CD14-positive monocyte (primary cell): ENCODE results near the gene GLCCI1. TPM values are rescaled to one million over a fixed set of nuclear protein-coding genes. Genes with fewer than 3 reads are reported as not detected.

ENCODE experiments used
- DNase-seq, 3 donors: peaks; one replicate each; pipeline ENCODE4 v3.0.0-alpha.2; 2011 to 2022
- H2AFZ ChIP-seq: 2 replicates; pipeline ENCODE4 v1.6.0; 2012; ENCODE audit warnings: mild to moderate bottlenecking, low read depth, low read length, inconsistent platforms; ENCODE audit not compliant: insufficient read depth, poor library complexity, severe bottlenecking
- H3K27ac ChIP-seq, 2 donors: 1 replicate in 1 of 2; 2 replicates in 1 of 2; pipeline ENCODE4 v1.5.1; 2012 to 2013; ENCODE audit warnings: low read length in 2 of 2, control low read depth in 1 of 2, inconsistent platforms in 1 of 2, low read depth in 1 of 2, mild to moderate bottlenecking in 1 of 2
- H3K27me3 ChIP-seq, 2 donors: one replicate each; pipeline versions ENCODE4 v1.6.0 to v1.6.1; 2011 to 2013; ENCODE audit warnings: low read length in 2 of 2; ENCODE audit not compliant: control insufficient read depth in 2 of 2, insufficient read depth in 2 of 2
- H3K36me3 ChIP-seq, 2 donors: replicated peaks in 1 of 2; 1 replicate in 1 of 2; 2 replicates in 1 of 2; pipeline versions ENCODE4 v1.5.1 to v1.6.1; 2012 to 2013; ENCODE audit warnings: low read length in 2 of 2, control low read depth in 1 of 2, inconsistent platforms in 1 of 2, mild to moderate bottlenecking in 1 of 2; ENCODE audit not compliant: insufficient read depth in 2 of 2, control insufficient read depth in 1 of 2
- H3K4me1 ChIP-seq, 2 donors: 1 replicate in 1 of 2; 2 replicates in 1 of 2; pipeline versions ENCODE4 v1.5.1 to v1.6.1; 2012 to 2013; ENCODE audit warnings: low read length in 2 of 2, control low read depth in 1 of 2, inconsistent platforms in 1 of 2, mild to moderate bottlenecking in 1 of 2, moderate library complexity in 1 of 2; ENCODE audit not compliant: insufficient read depth in 2 of 2, control insufficient read depth in 1 of 2
- H3K4me2 ChIP-seq: replicated peaks from 2 replicates; pipeline ENCODE3; 2012; ENCODE audit warnings: low read length, moderate library complexity, mild to moderate bottlenecking; ENCODE audit not compliant: poor library complexity, severe bottlenecking; ENCODE audit errors: extremely low read depth
- H3K4me3 ChIP-seq, 3 experiments: fragments of 200-600 bp in 1 of 3; sonication (generic) in 1 of 3; replicated peaks in 1 of 3; 1 replicate in 2 of 3; 2 replicates in 1 of 3; pipeline ENCODE4 v1.5.1; 2011 to 2013; ENCODE audit warnings: low read length in 3 of 3, mild to moderate bottlenecking in 3 of 3, control low read depth in 2 of 3, low read depth in 2 of 3, inconsistent platforms in 1 of 3, moderate library complexity in 1 of 3
- H3K79me2 ChIP-seq: 2 replicates; pipeline ENCODE4 v1.6.0; 2012; ENCODE audit warnings: mild to moderate bottlenecking, control low read depth, inconsistent platforms, low read length, moderate library complexity; ENCODE audit not compliant: insufficient read depth
- H3K9ac ChIP-seq: 2 replicates; pipeline ENCODE4 v1.6.0; 2017; ENCODE audit warnings: low read length, mild to moderate bottlenecking; ENCODE audit not compliant: insufficient read depth, poor library complexity, severe bottlenecking
- H3K9me3 ChIP-seq, 2 donors: replicated peaks in 1 of 2; 1 replicate in 1 of 2; 2 replicates in 1 of 2; pipeline versions ENCODE4 v1.5.1 to v1.6.1; 2012 to 2013; ENCODE audit warnings: low read length in 2 of 2, control low read depth in 1 of 2; ENCODE audit not compliant: control insufficient read depth in 1 of 2, insufficient read depth in 1 of 2
- H4K20me1 ChIP-seq: 2 replicates; pipeline ENCODE4 v1.6.0; 2012; ENCODE audit warnings: mild to moderate bottlenecking, low read length, control low read depth, moderate library complexity; ENCODE audit not compliant: insufficient read depth
- H3K27ac Mint-ChIP-seq, 7 donors: one replicate each; pipeline ENCODE4 v1.8.0; 2020; ENCODE audit warnings: mild to moderate bottlenecking in 7 of 7, mixed read lengths in 7 of 7, moderate library complexity in 6 of 7, inconsistent platforms in 2 of 7
- H3K27me3 Mint-ChIP-seq, 3 donors: one replicate each; pipeline ENCODE4 v1.8.0; 2021 to 2022; ENCODE audit warnings: low read depth in 3 of 3, mild to moderate bottlenecking in 3 of 3, mixed read lengths in 3 of 3, moderate library complexity in 3 of 3, inconsistent platforms in 1 of 3
- H3K36me3 Mint-ChIP-seq, 2 donors: one replicate each; pipeline ENCODE4 v1.8.0; 2020; ENCODE audit warnings: mixed read lengths in 2 of 2, inconsistent platforms in 1 of 2, mild to moderate bottlenecking in 1 of 2
- H3K4me1 Mint-ChIP-seq: one replicate; pipeline ENCODE4 v1.8.0; 2020; ENCODE audit warnings: mild to moderate bottlenecking, mixed read lengths
- H3K4me3 Mint-ChIP-seq, 2 donors: one replicate each; pipeline ENCODE4 v1.8.0; 2020; ENCODE audit warnings: mild to moderate bottlenecking in 2 of 2, mixed read lengths in 2 of 2, moderate library complexity in 1 of 2
- H3K9me3 Mint-ChIP-seq, 7 donors: one replicate each; pipeline ENCODE4 v1.8.0; 2020 to 2022; ENCODE audit warnings: mixed read lengths in 7 of 7, mild to moderate bottlenecking in 6 of 7, moderate library complexity in 6 of 7, inconsistent platforms in 2 of 7
- CTCF ChIP-seq: fragments of 200-600 bp; IDR thresholded peaks from one replicate; pipeline ENCODE4 v1.8.0; 2022; ENCODE audit warnings: antibody characterized with exemption, mild to moderate bottlenecking
- WGBS: methylation state at CpG from one replicate; pipeline ENCODE4 v1.1.5; 2013; ENCODE audit warnings: missing lambda C conversion rate; ENCODE audit not compliant: insufficient coverage; 5-methylcytosine and 5-hydroxymethylcytosine counted together
- intact Hi-C, 2 donors: fragments of 100-400 bp; cut with micrococcal nuclease; formaldehyde crosslinking; loops; one replicate each; pipeline versions ENCODE4 v1.15.0 to v1.15.1; 2023
- polyA plus RNA-seq, 3 donors: library from polyadenylated mRNA; depleted of rRNA in 1 of 3; unstranded in 2 of 3; stranded (reverse) in 1 of 3; fragments of 300-500 nt in 2 of 3; fragments of >200 nt in 1 of 3; fragmentation: Illumina TruSeq in 2 of 3; gene quantifications; 1 replicate in 2 of 3; 2 replicates in 1 of 3; pipeline ENCODE4 v1.2.3, GENCODE V29; 2012 to 2021

The GLCCI1 gene
- polyA plus RNA-seq, 3 donors, result 0.89 to 2.1 (median 1.1) TPM

DNA sequence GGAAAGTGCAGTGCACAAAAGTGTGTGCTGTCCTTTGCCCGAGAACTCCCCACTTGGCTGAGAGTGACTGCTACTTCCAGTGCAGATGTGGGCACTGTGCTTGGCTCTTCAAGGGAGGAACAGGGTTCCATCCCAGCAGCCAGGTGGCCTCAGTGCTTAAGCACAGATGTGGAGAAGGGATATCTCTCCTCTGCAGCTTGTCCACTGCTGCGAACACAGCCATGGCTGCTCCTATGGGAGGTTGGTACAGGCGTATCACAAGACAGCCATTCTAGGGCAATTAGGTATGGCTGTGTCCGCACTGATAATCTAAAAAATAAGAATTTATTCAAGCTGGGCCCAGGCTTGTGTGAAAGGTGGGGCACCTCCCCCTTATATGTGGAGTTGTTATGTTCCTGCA is 66.6 kb downstream of the GLCCI1 start:
- Histone ChIP-seq H3K27ac (no peak overlapping the region), H3K79me2 (no peaks in the 10 kb centered on the region), H3K4me2 (no peak overlapping the region), H3K4me3 (no peak overlapping the region), H3K27me3 (no peaks in the 10 kb centered on the region), H3K4me1 (no peaks in the 10 kb centered on the region), H3K9me3 (no peaks in the 10 kb centered on the region), H3K9ac (no peak overlapping the region), H2AFZ (no peak overlapping the region), H4K20me1 (no peaks in the 10 kb centered on the region), H3K36me3 (no peaks in the 10 kb centered on the region)
- Mint-ChIP-seq H3K4me1 (no peaks in the 10 kb centered on the region), H3K9me3 (peaks cover 0 to 9% (median 0%) of the 10 kb centered on the region in 7 donors), H3K36me3 (peaks cover 0 to 2% of the 10 kb centered on the region in 2 donors), H3K27ac (no peak overlapping the region), H3K27me3 (peaks cover 0 to 6% (median 0%) of the 10 kb centered on the region in 3 donors), H3K4me3 (no peak overlapping the region)
- WGBS, result 100% methylated on average over 1 of the region's 4 CpGs
- no peak for DNase-seq
- no peak for TF ChIP-seq CTCF
- intact Hi-C loops, result no loop called here

GRCh38 chr7:8035647-8036518 is 67.3 kb downstream of the GLCCI1 start:
- Mint-ChIP-seq H3K36me3 (peaks cover 0 to 2% of the 10 kb centered on the region in 2 donors), H3K27ac (no peak overlapping the region), H3K4me3 (no peak overlapping the region), H3K9me3 (peaks cover 0 to 9% (median 0%) of the 10 kb centered on the region in 7 donors), H3K27me3 (peaks cover 0 to 6% (median 0%) of the 10 kb centered on the region in 3 donors), H3K4me1 (no peaks in the 10 kb centered on the region)
- Histone ChIP-seq H3K4me3 (no peak overlapping the region), H3K27me3 (no peaks in the 10 kb centered on the region), H3K4me1 (no peaks in the 10 kb centered on the region), H3K36me3 (no peaks in the 10 kb centered on the region), H4K20me1 (no peaks in the 10 kb centered on the region), H3K9me3 (no peaks in the 10 kb centered on the region), H3K9ac (no peak overlapping the region), H3K4me2 (no peak overlapping the region), H2AFZ (no peak overlapping the region), H3K27ac (no peak overlapping the region), H3K79me2 (no peaks in the 10 kb centered on the region)
- intact Hi-C loops, result no loop called here
- TF ChIP-seq CTCF, result peak; percentile 37
- WGBS, result no CpG with 5 or more reads among the region's 2 CpGs
- no peak for DNase-seq
